Measurements from ENCODE around the gene IL1B. TPM values are rescaled to one million over a fixed set of nuclear protein-coding genes. Genes with fewer than 3 reads are reported as not detected.

The IL1B gene
- total RNA-seq, 1 experiment from 2014 or later: not detected

- H3K4me1 ChIP-seq: peaks cover 25% of the 10 kb centered on the region
- no peaks in the 10 kb centered on the region for H3K36me3 ChIP-seq
- H3K9me3 ChIP-seq (replicated peaks): no peaks in the 10 kb centered on the region
- H3K27me3 ChIP-seq: no peaks in the 10 kb centered on the region
- no peak overlapping the region for H3K27ac ChIP-seq
- no peak overlapping the region for H3K4me3 ChIP-seq
- no peak for DNase-seq
Measured at GRCh38 chr2:112811276-112811831, 25.2 kb downstream of the IL1B start.

- Histone ChIP-seq H3K4me1 (peaks cover 20% of the 10 kb centered on the region), H3K36me3 (no peaks in the 10 kb centered on the region), H3K9me3 (replicated peaks) (no peaks in the 10 kb centered on the region), H3K27me3 (no peaks in the 10 kb centered on the region), H3K4me3 (no peak overlapping the region), H3K27ac (no peak overlapping the region)
- no peak for DNase-seq
Measured at GRCh38 chr2:112809112-112809511, 27.5 kb downstream of the IL1B start.

GRCh38 chr2:112807233-112807807, 29.3 kb downstream of the IL1B start:
- no peaks in the 10 kb centered on the region for H3K27me3 ChIP-seq
- H3K27ac ChIP-seq: no peak overlapping the region
- DNase-seq: no peak
- H3K4me1 ChIP-seq: peaks cover 2% of the 10 kb centered on the region
- no peak overlapping the region for H3K4me3 ChIP-seq
- no peaks in the 10 kb centered on the region for H3K9me3 ChIP-seq (replicated peaks)
- H3K36me3 ChIP-seq: no peaks in the 10 kb centered on the region

- Histone ChIP-seq H3K36me3 (no peaks in the 10 kb centered on the region), H3K4me3 (no peak overlapping the region), H3K27me3 (no peaks in the 10 kb centered on the region), H3K9me3 (replicated peaks) (no peaks in the 10 kb centered on the region), H3K4me1 (no peaks in the 10 kb centered on the region), H3K27ac (no peak overlapping the region)
- no peak for DNase-seq
Measured at GRCh38 chr2:112805542-112805941, 31.0 kb downstream of the IL1B start.

GRCh38 chr2:112803691-112804521, 32.7 kb downstream of the IL1B start:
- DNase-seq: no peak
- Histone ChIP-seq H3K9me3 (replicated peaks) (no peaks in the 10 kb centered on the region), H3K36me3 (no peaks in the 10 kb centered on the region), H3K4me3 (no peak overlapping the region), H3K27me3 (no peaks in the 10 kb centered on the region), H3K27ac (no peak overlapping the region), H3K4me1 (no peaks in the 10 kb centered on the region)

GRCh38 chr2:112800881-112801583, 35.5 kb downstream of the IL1B start:
- no peaks in the 10 kb centered on the region for H3K27me3 ChIP-seq
- no peak overlapping the region for H3K4me3 ChIP-seq
- H3K4me1 ChIP-seq: no peaks in the 10 kb centered on the region
- no peaks in the 10 kb centered on the region for H3K9me3 ChIP-seq (replicated peaks)
- no peak for DNase-seq
- H3K27ac ChIP-seq: no peak overlapping the region
- no peaks in the 10 kb centered on the region for H3K36me3 ChIP-seq

- H3K4me3 ChIP-seq: no peak overlapping the region
- H3K36me3 ChIP-seq: no peaks in the 10 kb centered on the region
- no peaks in the 10 kb centered on the region for H3K27me3 ChIP-seq
- H3K9me3 ChIP-seq (replicated peaks): no peaks in the 10 kb centered on the region
- no peak overlapping the region for H3K27ac ChIP-seq
- H3K4me1 ChIP-seq: no peaks in the 10 kb centered on the region
- no peak for DNase-seq
Measured at GRCh38 chr2:112798979-112799975, 37.3 kb downstream of the IL1B start.

- Histone ChIP-seq H3K27me3 (no peaks in the 10 kb centered on the region), H3K9me3 (replicated peaks) (no peaks in the 10 kb centered on the region), H3K27ac (no peak overlapping the region), H3K4me1 (no peaks in the 10 kb centered on the region), H3K36me3 (no peaks in the 10 kb centered on the region), H3K4me3 (no peak overlapping the region)
- no peak for DNase-seq
Measured at GRCh38 chr2:112796486-112796885, 40.1 kb downstream of the IL1B start.

GRCh38 chr2:112795774-112796173, 40.8 kb downstream of the IL1B start:
- DNase-seq: no peak
- no peaks in the 10 kb centered on the region for H3K9me3 ChIP-seq (replicated peaks)
- H3K27ac ChIP-seq: no peak overlapping the region
- H3K4me3 ChIP-seq: no peak overlapping the region
- no peaks in the 10 kb centered on the region for H3K27me3 ChIP-seq
- H3K4me1 ChIP-seq: no peaks in the 10 kb centered on the region
- no peaks in the 10 kb centered on the region for H3K36me3 ChIP-seq

GRCh38 chr2:112794841-112795240, 41.7 kb downstream of the IL1B start:
- no peak overlapping the region for H3K4me3 ChIP-seq
- no peak for DNase-seq
- H3K4me1 ChIP-seq: no peaks in the 10 kb centered on the region
- H3K9me3 ChIP-seq (replicated peaks): no peaks in the 10 kb centered on the region
- no peaks in the 10 kb centered on the region for H3K36me3 ChIP-seq
- no peak overlapping the region for H3K27ac ChIP-seq
- no peaks in the 10 kb centered on the region for H3K27me3 ChIP-seq

GRCh38 chr2:112794131-112794733, 42.3 kb downstream of the IL1B start:
- H3K27ac ChIP-seq: no peak overlapping the region
- H3K4me3 ChIP-seq: no peak overlapping the region
- no peaks in the 10 kb centered on the region for H3K4me1 ChIP-seq
- no peak for DNase-seq
- no peaks in the 10 kb centered on the region for H3K27me3 ChIP-seq
- no peaks in the 10 kb centered on the region for H3K36me3 ChIP-seq
- H3K9me3 ChIP-seq (replicated peaks): no peaks in the 10 kb centered on the region

- no peak for DNase-seq
- Histone ChIP-seq H3K36me3 (no peaks in the 10 kb centered on the region), H3K9me3 (replicated peaks) (no peaks in the 10 kb centered on the region), H3K27ac (no peak overlapping the region), H3K27me3 (no peaks in the 10 kb centered on the region), H3K4me1 (no peaks in the 10 kb centered on the region), H3K4me3 (no peak overlapping the region)
Measured at GRCh38 chr2:112793449-112793978, 43.1 kb downstream of the IL1B start.

- 0 out of 2 replicates have a peak, but pooled peaks cover 3% of the 10 kb centered on the region for H3K9me3 ChIP-seq (replicated peaks)
- H3K36me3 ChIP-seq: no peaks in the 10 kb centered on the region
- DNase-seq: no peak
- H3K4me1 ChIP-seq: no peaks in the 10 kb centered on the region
- no peak overlapping the region for H3K27ac ChIP-seq
- no peak overlapping the region for H3K4me3 ChIP-seq
- H3K27me3 ChIP-seq: no peaks in the 10 kb centered on the region
Measured at GRCh38 chr2:112792419-112792818, 44.2 kb downstream of the IL1B start.

All from SJCRH30 (cell line).